ENCODE measurements around the gene MED9.

Gene MED9

GRCh38 chr17:17537311-17538099 lies 60.7 kb downstream of the MED9 start:
- H3K4me3 ChIP-seq (ENCODE audit: low read depth, low read length): no peak overlapping the region
- TF ChIP-seq CTCF (IDR thresholded peaks at IDR 0.05; ENCODE audit: low read depth, low read length): no peak

- TF ChIP-seq CTCF (IDR thresholded peaks at IDR 0.05; ENCODE audit: low read depth, low read length): no peak
- no peak overlapping the region for H3K4me3 ChIP-seq (ENCODE audit: low read depth, low read length)
These were observed 61.9 kb downstream of the MED9 start for GRCh38 chr17:17538417-17539391.

- H3K4me3 ChIP-seq (ENCODE audit: low read depth, low read length): no peak overlapping the region
- TF ChIP-seq CTCF (IDR thresholded peaks at IDR 0.05; ENCODE audit: low read depth, low read length): no peak
These were observed 62.8 kb downstream of the MED9 start for GRCh38 chr17:17539591-17539990.

- H3K4me3 ChIP-seq (ENCODE audit: low read depth, low read length): no peak overlapping the region
- TF ChIP-seq CTCF (IDR thresholded peaks at IDR 0.05; ENCODE audit: low read depth, low read length): no peak
These were observed 63.6 kb downstream of the MED9 start for GRCh38 chr17:17540278-17540906.

GRCh38 chr17:17540935-17541639 lies 64.3 kb downstream of the MED9 start:
- no peak for TF ChIP-seq CTCF (IDR thresholded peaks at IDR 0.05; ENCODE audit: low read depth, low read length)
- H3K4me3 ChIP-seq (ENCODE audit: low read depth, low read length): no peak overlapping the region

GRCh38 chr17:17541640-17542001 lies 64.8 kb downstream of the MED9 start:
- TF ChIP-seq CTCF (IDR thresholded peaks at IDR 0.05; ENCODE audit: low read depth, low read length): no peak
- no peak overlapping the region for H3K4me3 ChIP-seq (ENCODE audit: low read depth, low read length)

Measured in WI38 (cell line).